Heart left ventricle (tissue), 16 donors: Measurements from ENCODE around the gene IRF2BPL. TPM values are rescaled to one million over a fixed set of nuclear protein-coding genes. Genes with fewer than 3 reads are reported as not detected.
A peak's percentile ranks its signal among the peaks of the same experiment; 100 is the strongest.

Experiments
- ATAC-seq, 4 donors: fragments of 200-7000 bp; cut with Tn5 transposase; one replicate each; pipeline ENCODE4 v1.9.1; 2020 to 2022; ENCODE audit warnings: moderate library complexity in 4 of 4, mild to moderate bottlenecking in 3 of 4, moderate number of reproducible peaks in 1 of 4
- DNase-seq, 5 donors: peaks; one replicate each; pipeline ENCODE4 v3.0.0-alpha.2; 2020
- H3K27ac ChIP-seq, 12 donors: fragments of 200-600 bp; sonication (generic) in 4 of 12; one replicate each; pipeline versions ENCODE4 v1.5.0 to v1.8.0; 2016 to 2022; ENCODE audit warnings: mild to moderate bottlenecking in 2 of 12
- H3K27me3 ChIP-seq, 9 donors: fragments of 200-600 bp; sonication (generic) in 2 of 9; one replicate each; pipeline versions ENCODE4 v1.5.1 to v1.8.0; 2016 to 2022; ENCODE audit warnings: mild to moderate bottlenecking in 3 of 9
- H3K36me3 ChIP-seq, 9 donors: fragments of 200-600 bp; sonication (generic) in 2 of 9; one replicate each; pipeline versions ENCODE4 v1.5.0 to v1.8.0; 2018 to 2022; ENCODE audit warnings: mild to moderate bottlenecking in 2 of 9
- H3K4me1 ChIP-seq, 12 donors: fragments of 200-600 bp; sonication (generic) in 4 of 12; one replicate each; pipeline versions ENCODE4 v1.5.0 to v1.8.0; 2016 to 2022; ENCODE audit warnings: mild to moderate bottlenecking in 3 of 12
- H3K4me3 ChIP-seq, 12 donors: fragments of 200-600 bp; sonication (generic) in 4 of 12; one replicate each; pipeline versions ENCODE4 v1.5.0 to v1.8.0; 2017 to 2022; ENCODE audit warnings: mild to moderate bottlenecking in 9 of 12, moderate library complexity in 4 of 12
- H3K9me3 ChIP-seq, 12 donors: fragments of 200-600 bp; sonication (generic) in 4 of 12; one replicate each; pipeline versions ENCODE4 v1.5.0 to v1.8.0; 2016 to 2022; ENCODE audit warnings: mild to moderate bottlenecking in 1 of 12
- CTCF ChIP-seq, 12 donors: fragments of 200-600 bp; sonication (generic) in 4 of 12; IDR thresholded peaks; one replicate each; pipeline versions ENCODE4 v1.5.0 to v1.8.0; 2018 to 2022; ENCODE audit warnings: antibody characterized with exemption in 12 of 12, mild to moderate bottlenecking in 5 of 12
- POLR2A ChIP-seq, 2 donors: fragments of 450-650 bp; IDR thresholded peaks; one replicate each; pipeline ENCODE4 v1.6.1; 2017; ENCODE audit warnings: antibody characterized with exemption in 2 of 2, mild to moderate bottlenecking in 2 of 2, moderate library complexity in 2 of 2
- WGBS, 4 donors: extraction: QIAGEN DNeasy Blood & Tissue Kit in 2 of 4; methylation state at CpG; one replicate each; pipeline versions ENCODE4 v1.1.5 to v1.1.7; 2013 to 2018; 5-methylcytosine and 5-hydroxymethylcytosine counted together
- intact Hi-C, 10 donors: fragments of 100-400 bp; cut with DNase I; formaldehyde crosslinking; loops; one replicate each; pipeline versions ENCODE4 v1.11.1 to v1.14.2; 2022
- polyA plus RNA-seq, 2 donors: library from polyadenylated mRNA; stranded (reverse); fragments of 200-250 nt; gene quantifications; one replicate each; pipeline ENCODE4 v1.2.3, GENCODE V29; 2013
- total RNA-seq, 9 donors: library from RNA; depleted of rRNA in 2 of 9; stranded (reverse); fragments of >200 nt in 2 of 9; fragmentation: NEBNext Ultra II Directional in 3 of 9; extraction: Animal tissue kit (Norgen Biotek cat#: 25700) in 3 of 9; gene quantifications; one replicate each; pipeline versions ENCODE4 v1.1.0 to v1.2.4, GENCODE V29; 2016 to 2023
- donor health status: ischemic (EF 13 %, LVEDD 7.1; RV severe dilation, severe dysfunction).
- donor health status: healthy with polysubstance abuse.
- donor health status: DM: no; HTN: yes; CAD: no.
- donor health status: DM: no; HTN: no; CAD: no.
- donor health status: ischemic (EF 25% LVEDD 6.9; RV normal size, moderate dysfunction).
- donor health status: ischemic (EF 25% LVEDD 5.7; RV mildly dilated, moderate dysfunction).
- donor health status: healthy.
- donor health status: DM: yes; HTN: yes; CAD: no.
- donor health status: ischemic (EF 35%, LVEDD 5.7; RV mildly dilated, moderate dysfunction).
- donor health status: nonischemic (EF 11% LVEDD 7.7; RV severe dilation, severe dysfunction).
- donor health status: DM: yes; HTN: yes; CAD: no.
- donor health status: PGD.
- donor health status: ischemic (EF 29% LVEDD 5.4; RV normal size, mild dysfunction).
- donor health status: nonischemic (EF 23%, LVEDD 6.1; RV moderate dilation, normal function).

IRF2BPL gene
- total and polyA plus RNA-seq, 11 donors = 7.5 to 59.2 (median 36.2) TPM

DNA sequence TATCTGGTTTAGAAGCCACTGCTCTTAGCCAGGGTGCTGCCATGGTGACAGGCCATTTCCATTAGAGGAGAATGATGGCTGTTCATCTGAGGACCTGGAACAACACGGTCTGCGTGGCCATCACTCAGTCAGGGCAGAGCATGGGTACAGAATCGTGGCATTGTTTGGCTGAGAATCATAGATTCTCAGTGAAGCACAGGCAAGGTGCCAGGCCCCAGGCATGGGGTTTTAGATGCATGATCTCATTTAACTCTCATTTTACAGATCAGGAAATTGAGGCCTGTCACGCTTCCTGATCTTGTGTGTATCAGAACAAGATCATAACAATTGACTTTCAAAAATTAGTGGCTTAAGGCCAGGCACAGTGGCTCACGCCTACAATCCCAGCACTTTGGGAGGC is 26.8 kb upstream of the IRF2BPL start:
- Histone ChIP-seq H3K4me1 (peaks cover 0 to 49% (median 18%) of the 10 kb centered on the region in 12 donors), H3K27ac (peak overlapping the region in 9 of 12 donors; percentile 5 to 64 (median 32)), H3K36me3 (no peaks in the 10 kb centered on the region), H3K27me3 (no peaks in the 10 kb centered on the region), H3K4me3 (no peak overlapping the region), H3K9me3 (peaks cover 0 to 12% (median 5%) of the 10 kb centered on the region in 12 donors)
- DNase-seq (peak in 1 of 5 donors; percentile 59), ATAC-seq (no peak)
- WGBS, 4 donors = 61 to 87% (median 66%) methylated on average over 5 of the region's 5 CpGs
- TF ChIP-seq CTCF (IDR thresholded peaks at IDR 0.05) (no peak), POLR2A (IDR thresholded peaks at IDR 0.05) (no peak)
- intact Hi-C loops = loop anchor here in 2 of 10 donors (2.0 to 10.0 kb wide), 2 partner anchors 111 to 143 kb away; no protein-coding TSS in a partner anchor

GRCh38 chr14:77053046-77053841 is 24.7 kb upstream of the IRF2BPL start:
- H3K27ac ChIP-seq = peak overlapping the region in 10 of 12 donors; percentile 16 to 90 (median 75)
- intact Hi-C loops = loop anchor here (1.0 to 10.0 kb wide), 6 partner anchors 96 to 140 kb away; no protein-coding TSS in a partner anchor
- WGBS, 4 donors = 34 to 49% (median 36%) methylated on average over 16 to 21 of the region's 21 CpGs

DNA sequence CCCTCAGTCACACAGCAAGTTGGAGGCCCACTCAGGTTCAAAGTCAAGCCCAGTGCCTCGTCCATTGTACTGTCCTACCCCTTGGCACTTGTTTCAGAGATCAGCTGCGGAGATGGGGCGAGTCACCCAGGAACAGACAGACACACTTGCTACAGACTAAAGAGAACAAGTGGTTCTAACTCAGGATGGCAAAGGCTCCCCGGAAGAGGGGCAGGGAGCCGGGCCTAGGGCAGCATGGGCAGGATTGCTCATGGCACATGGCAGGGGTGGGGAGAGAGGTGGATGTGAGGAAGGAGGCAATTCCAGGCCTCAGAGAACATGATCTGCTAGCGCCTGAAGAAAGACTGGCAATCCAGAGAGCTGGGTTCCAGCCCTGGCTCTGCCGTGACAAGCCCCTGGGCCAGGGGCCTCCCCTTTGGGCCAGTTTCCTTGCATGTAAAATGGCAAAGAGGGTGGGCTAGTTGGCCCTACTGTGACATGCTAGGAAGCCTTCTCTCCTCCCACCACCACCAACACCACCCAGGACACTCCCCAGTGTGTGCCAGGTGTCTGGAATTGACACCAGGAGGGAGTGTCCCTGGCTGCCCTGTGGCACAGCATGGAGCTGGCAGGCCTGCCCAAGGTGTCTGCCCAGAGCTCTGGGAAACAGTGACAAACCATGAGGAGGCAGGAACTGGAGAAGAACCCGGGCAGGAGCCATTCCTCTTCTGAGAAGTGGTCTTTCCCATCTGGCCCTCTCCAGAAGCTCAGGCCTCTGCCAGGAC is 24.0 kb upstream of the IRF2BPL start:
- 73 to 81% (median 80%) methylated on average over 8 of the region's 8 CpGs for WGBS, 4 donors
- intact Hi-C loops = loop anchor here (1.0 to 10.0 kb wide), 6 partner anchors 95 to 140 kb away; no protein-coding TSS in a partner anchor
- TF ChIP-seq POLR2A (IDR thresholded peaks at IDR 0.05) (no peak), CTCF (IDR thresholded peaks at IDR 0.05) (no peak)
- H3K4me1 ChIP-seq = peaks cover 0 to 53% (median 18%) of the 10 kb centered on the region in 12 donors
- H3K36me3 ChIP-seq = no peaks in the 10 kb centered on the region
- no peak overlapping the region for H3K4me3 ChIP-seq
- H3K27ac ChIP-seq = peak overlapping the region in 11 of 12 donors; percentile 25 to 90 (median 77)
- peak; percentile 51 to 65 (median 62) for ATAC-seq
- H3K27me3 ChIP-seq = no peaks in the 10 kb centered on the region
- H3K9me3 ChIP-seq = peaks cover 0 to 12% (median 5%) of the 10 kb centered on the region in 12 donors
- DNase-seq = peak in 2 of 5 donors; percentile 60 to 69

More at GRCh38 chr14:77053046-77053841, 24.7 kb upstream of the IRF2BPL start:
- ATAC-seq = peak; percentile 37 to 78 (median 70)
- peak; percentile 73 to 90 (median 86) for DNase-seq
- peaks cover 0 to 45% (median 18%) of the 10 kb centered on the region in 12 donors for H3K4me1 ChIP-seq
- no peaks in the 10 kb centered on the region for H3K27me3 ChIP-seq
- H3K4me3 ChIP-seq = no peak overlapping the region
- peaks cover 0 to 12% (median 5%) of the 10 kb centered on the region in 12 donors for H3K9me3 ChIP-seq
- no peaks in the 10 kb centered on the region for H3K36me3 ChIP-seq
- TF ChIP-seq CTCF (IDR thresholded peaks at IDR 0.05) (peak; percentile 88 to 98 (median 92)), POLR2A (IDR thresholded peaks at IDR 0.05) (no peak)
